Transverse colon (tissue), 4 donors: ENCODE results near the gene SDHD. TPM values are rescaled to one million over a fixed set of nuclear protein-coding genes. Genes with fewer than 3 reads are reported as not detected.
"Not testable (repeated sequence)": the region's sequence is repeated elsewhere in the genome, so short reads cannot be mapped to it uniquely, and the experiment has no call there.

ENCODE experiments used
- DNase-seq: peaks from one replicate; pipeline ENCODE4 v3.0.0-alpha.2; 2019
- H3K27ac ChIP-seq, 4 donors: fragments of 200-600 bp; sonication (generic); 2 replicates each; pipeline ENCODE4 v1.5.1; 2016 to 2018; ENCODE audit warnings: inconsistent platforms in 4 of 4
- H3K27me3 ChIP-seq: fragments of 200-600 bp; sonication (generic); 2 replicates; pipeline ENCODE4 v1.5.1; 2017; ENCODE audit warnings: inconsistent platforms
- H3K36me3 ChIP-seq, 4 donors: fragments of 200-600 bp; sonication (generic); 2 replicates each; pipeline ENCODE4 v1.5.1; 2017 to 2019; ENCODE audit warnings: inconsistent platforms in 4 of 4
- H3K4me1 ChIP-seq, 4 donors: fragments of 200-600 bp; sonication (generic); 2 replicates each; pipeline ENCODE4 v1.5.1; 2017 to 2020; ENCODE audit warnings: inconsistent platforms in 4 of 4
- H3K4me3 ChIP-seq, 4 donors: fragments of 200-600 bp; sonication (generic); 1 replicate in 1 of 4; 2 replicates in 3 of 4; pipeline versions ENCODE4 v1.5.1 to v1.6.1; 2017 to 2019; ENCODE audit warnings: inconsistent platforms in 4 of 4
- H3K9me3 ChIP-seq, 2 donors: fragments of 200-600 bp; sonication (generic); 2 replicates each; pipeline ENCODE4 v1.5.1; 2017 to 2019; ENCODE audit warnings: inconsistent platforms in 2 of 2
- EP300 ChIP-seq: sonication (generic); formaldehyde crosslinking; IDR thresholded peaks from one replicate; pipeline ENCODE4 v1.6.1; 2017; ENCODE audit warnings: antibody characterized with exemption, low read depth
- POLR2A ChIP-seq: fragments of 450-650 bp; IDR thresholded peaks from one replicate; pipeline ENCODE4 v1.6.1; 2016; ENCODE audit warnings: antibody characterized with exemption, mild to moderate bottlenecking, moderate library complexity
- POLR2AphosphoS5 ChIP-seq, 3 donors: sonication (generic); formaldehyde crosslinking; IDR thresholded peaks; one replicate each; pipeline ENCODE4 v1.6.1; 2016; ENCODE audit warnings: antibody characterized with exemption in 3 of 3
- WGBS, 2 donors: methylation state at CpG; one replicate each; pipeline ENCODE4 v1.1.5; 2018; ENCODE audit warnings: low coverage in 1 of 2; 5-methylcytosine and 5-hydroxymethylcytosine counted together
- in situ Hi-C, 4 donors: fragments of 200-750 bp; cut with MboI; loops; one replicate each; pipeline versions ENCODE4 v1.15.0 to v1.15.1; 2017; ENCODE audit warnings: low sequenced_read_pairs in 3 of 4, low pct_ligation_motif_present in 1 of 4, low pct_unique_long_range_greater_than_20kb in 1 of 4
- intact Hi-C: fragments of 100-400 bp; cut with DNase I; formaldehyde crosslinking; loops from one replicate; pipeline ENCODE4 v1.15.1; 2023; ENCODE audit warnings: low total_unique reads
- total RNA-seq, 4 donors: library from RNA; depleted of rRNA; stranded (reverse); fragments of >200 nt; gene quantifications; one replicate each; pipeline ENCODE4 v1.1.0, GENCODE V29; 2016
- TF ChIP-seq, protein P1 (sequence below), 5 experiments: fragments of 200-600 bp in 3 of 5; fragments of 450-650 bp in 2 of 5; sonication (generic) in 3 of 5; IDR thresholded peaks; 1 replicate in 2 of 5; 2 replicates in 3 of 5; pipeline ENCODE4 v1.5.1; 2016 to 2017; ENCODE audit warnings: antibody characterized with exemption in 5 of 5, inconsistent platforms in 3 of 5, mild to moderate bottlenecking in 2 of 5, moderate library complexity in 1 of 5

Gene SDHD
- total RNA-seq, 4 donors from 2014 or later = 30.3 to 268 (median 145) TPM

- 18 to 22% methylated on average over 7 to 10 of the region's 10 CpGs for WGBS, 2 donors
- in situ Hi-C loops = loop anchor here in 1 of 4 donors (10.0 to 25.0 kb wide), 2 partner anchors 212 to 475 kb away; partner anchors contain the start of genes ALG9, CFAP68, FDXACB1 and SIK2
- Histone ChIP-seq H3K4me3 (peak overlapping the region; percentile 53 to 83 (median 72)), H3K4me1 (peaks cover 22 to 36% (median 24%) of the 10 kb centered on the region in 4 donors), H3K27ac (peak overlapping the region; percentile 80 to 84 (median 84)), H3K36me3 (peaks cover 0 to 54% (median 22%) of the 10 kb centered on the region in 4 donors), H3K27me3 (no peaks in the 10 kb centered on the region), H3K9me3 (no peaks in the 10 kb centered on the region)
- intact Hi-C loops = loop anchor here (5.0 kb wide), 1 partner anchor 1855 kb away; no protein-coding TSS in a partner anchor
- DNase-seq = no peak
- TF ChIP-seq POLR2AphosphoS5 (IDR thresholded peaks at IDR 0.05) (no peak), POLR2A (no peak), EP300 (no peak)
- TF ChIP-seq, protein P1, sequence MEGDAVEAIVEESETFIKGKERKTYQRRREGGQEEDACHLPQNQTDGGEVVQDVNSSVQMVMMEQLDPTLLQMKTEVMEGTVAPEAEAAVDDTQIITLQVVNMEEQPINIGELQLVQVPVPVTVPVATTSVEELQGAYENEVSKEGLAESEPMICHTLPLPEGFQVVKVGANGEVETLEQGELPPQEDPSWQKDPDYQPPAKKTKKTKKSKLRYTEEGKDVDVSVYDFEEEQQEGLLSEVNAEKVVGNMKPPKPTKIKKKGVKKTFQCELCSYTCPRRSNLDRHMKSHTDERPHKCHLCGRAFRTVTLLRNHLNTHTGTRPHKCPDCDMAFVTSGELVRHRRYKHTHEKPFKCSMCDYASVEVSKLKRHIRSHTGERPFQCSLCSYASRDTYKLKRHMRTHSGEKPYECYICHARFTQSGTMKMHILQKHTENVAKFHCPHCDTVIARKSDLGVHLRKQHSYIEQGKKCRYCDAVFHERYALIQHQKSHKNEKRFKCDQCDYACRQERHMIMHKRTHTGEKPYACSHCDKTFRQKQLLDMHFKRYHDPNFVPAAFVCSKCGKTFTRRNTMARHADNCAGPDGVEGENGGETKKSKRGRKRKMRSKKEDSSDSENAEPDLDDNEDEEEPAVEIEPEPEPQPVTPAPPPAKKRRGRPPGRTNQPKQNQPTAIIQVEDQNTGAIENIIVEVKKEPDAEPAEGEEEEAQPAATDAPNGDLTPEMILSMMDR (IDR thresholded peaks at IDR 0.05) = no peak
These were observed 539 bp downstream of the SDHD start for GRCh38 chr11:112087212-112087611.

- 94 to 97% methylated on average over 2 of the region's 2 CpGs for WGBS, 2 donors
- in situ Hi-C loops = loop anchor here in 1 of 4 donors (25.0 kb wide), 1 partner anchor 483 kb away; the partner anchor contains the start of gene SIK2
- H3K4me1 ChIP-seq, H3K4me3 ChIP-seq, H3K27ac ChIP-seq, DNase-seq, intact Hi-C loops, H3K27me3 ChIP-seq, H3K9me3 ChIP-seq: not testable (repeated sequence)
- peaks cover 0 to 56% (median 27%) of the 10 kb centered on the region in 4 donors for H3K36me3 ChIP-seq
These were observed 8.6 kb downstream of the SDHD start for GRCh38 chr11:112095302-112095701.

- H3K4me3 ChIP-seq = no peak overlapping the region
- in situ Hi-C loops = loop anchor here in 1 of 4 donors (25.0 kb wide), 1 partner anchor 484 kb away; the partner anchor contains the start of gene SIK2
- intact Hi-C loops = no loop called here
- TF ChIP-seq, protein P1 (IDR thresholded peaks at IDR 0.05) = no peak
- no peak for TF ChIP-seq POLR2AphosphoS5 (IDR thresholded peaks at IDR 0.05)
- no peak for TF ChIP-seq EP300
- no peak for TF ChIP-seq POLR2A
- no peaks in the 10 kb centered on the region for H3K4me1 ChIP-seq
- H3K9me3 ChIP-seq = no peaks in the 10 kb centered on the region
- peaks cover 0 to 47% (median 23%) of the 10 kb centered on the region in 4 donors for H3K36me3 ChIP-seq
- DNase-seq = no peak
- no peaks in the 10 kb centered on the region for H3K27me3 ChIP-seq
- H3K27ac ChIP-seq = no peak overlapping the region
These were observed 9.5 kb downstream of the SDHD start for GRCh38 chr11:112096194-112096593.

- WGBS, 2 donors = 91 to 97% methylated on average over 7 to 11 of the region's 11 CpGs
- no peak overlapping the region for H3K4me3 ChIP-seq
- in situ Hi-C loops (loop anchor here in 1 of 4 donors (25.0 kb wide), 1 partner anchor 486 kb away; the partner anchor contains the start of gene SIK2), intact Hi-C loops (no loop called here)
- TF ChIP-seq, protein P1 (IDR thresholded peaks at IDR 0.05) = no peak
- TF ChIP-seq EP300 (no peak), POLR2AphosphoS5 (IDR thresholded peaks at IDR 0.05) (no peak), POLR2A (no peak)
- no peak overlapping the region for H3K27ac ChIP-seq
- H3K4me1 ChIP-seq = no peaks in the 10 kb centered on the region
- no peak for DNase-seq
- peaks cover 0 to 30% (median 14%) of the 10 kb centered on the region in 4 donors for H3K36me3 ChIP-seq
- H3K9me3 ChIP-seq = no peaks in the 10 kb centered on the region
- no peaks in the 10 kb centered on the region for H3K27me3 ChIP-seq
These were observed 11.3 kb downstream of the SDHD start for GRCh38 chr11:112097734-112098528.
